Measurements from ENCODE around the gene UAP1L1.

GRCh38 chr9:137103206-137103999 is 26.1 kb downstream of the UAP1L1 start:
- TF ChIP-seq CTCF (IDR thresholded peaks at IDR 0.05 in 8 of 11, conservative IDR thresholded peaks at IDR 0.05 in 3 of 11) (no peak), POLR2A (IDR thresholded peaks at IDR 0.05) (no peak), POLR2AphosphoS5 (IDR thresholded peaks at IDR 0.05) (no peak)

Data from spleen (tissue), 7 donors.